Stimulated activated CD4-positive, alpha-beta T cell treated with anti-CD3 and anti-CD28 coated beads, Interleukin-4, amount 100 ng/mL, for 4 hours (primary cell): Measurements from ENCODE around the gene FOXO1.

Experiments used
- DNase-seq, 2 experiments: peaks; one replicate each; pipeline ENCODE4 v3.0.0-alpha.2; 2020

FOXO1 gene

GRCh38 chr13:40604135-40604534, 62.3 kb downstream of the FOXO1 start:
- DNase-seq, result no peak

DNA sequence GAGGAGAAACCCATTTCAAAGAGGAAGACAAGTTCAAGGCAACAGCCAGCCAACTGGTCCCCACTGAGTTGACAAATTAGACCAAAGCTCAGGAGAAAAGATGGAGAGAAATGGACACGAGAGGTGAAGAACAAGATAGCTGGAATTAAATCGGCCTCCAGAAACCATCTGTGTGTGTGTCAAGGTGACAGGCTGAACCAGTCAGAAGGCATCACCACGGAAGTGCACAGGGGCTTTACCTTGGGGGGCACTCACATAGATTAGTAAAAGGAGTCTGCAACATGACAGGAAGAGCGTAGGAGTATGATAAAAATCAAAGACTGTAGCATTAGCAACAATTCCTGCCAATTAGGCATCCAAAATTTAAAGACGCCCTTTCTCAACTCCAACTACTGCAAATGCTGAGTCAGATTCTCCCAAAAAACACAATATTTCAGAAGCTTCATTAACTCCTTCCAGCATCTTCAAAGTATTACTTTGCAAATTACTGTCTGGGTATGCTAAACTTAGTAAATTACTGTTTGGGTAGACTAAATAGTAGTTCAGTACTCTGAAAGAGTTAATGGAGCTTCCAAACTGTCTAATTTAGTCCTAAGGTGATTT, 66.2 kb downstream of the FOXO1 start:
- DNase-seq, result peak in 1 of 2 experiments; percentile 44

DNA sequence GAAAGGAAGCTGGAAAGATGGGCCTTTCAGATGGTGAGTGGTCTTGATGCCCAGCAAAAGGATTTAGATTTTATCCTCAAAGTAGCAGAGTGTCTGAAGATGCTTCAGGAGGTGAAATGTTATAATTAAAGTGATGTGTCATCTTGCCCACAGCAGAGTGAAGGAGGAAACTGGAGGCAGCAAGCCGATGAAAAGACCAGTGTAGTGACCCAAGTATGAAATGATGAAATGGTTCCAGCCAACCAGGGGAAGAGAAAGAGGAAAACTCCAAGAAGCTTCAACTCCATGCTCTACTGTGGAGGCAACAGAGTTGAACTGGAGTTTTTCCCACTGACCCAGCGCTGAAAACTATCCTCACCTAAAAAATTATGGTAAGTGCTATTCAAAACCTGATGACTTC, 66.7 kb downstream of the FOXO1 start:
- DNase-seq, result no peak

DNA sequence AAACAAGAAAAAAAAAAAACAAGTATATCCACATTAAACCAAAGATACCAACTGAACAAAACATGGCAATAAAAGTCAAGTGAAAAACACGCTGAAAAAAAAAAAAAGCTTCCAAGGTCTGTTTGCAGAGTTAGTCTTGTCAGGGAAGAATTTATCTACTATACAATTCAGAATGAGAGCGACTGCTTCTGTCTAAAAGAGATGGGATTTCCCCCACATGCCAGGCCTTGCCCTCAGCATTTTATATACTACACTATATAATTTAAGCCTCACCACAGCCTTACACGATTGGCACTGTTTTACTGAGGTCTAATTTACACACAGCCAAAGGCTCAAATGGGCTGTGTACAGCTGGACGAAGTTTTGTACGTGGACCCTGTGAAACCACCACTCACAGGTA, 67.3 kb downstream of the FOXO1 start:
- no peak for DNase-seq

- no peak for DNase-seq
Measured at GRCh38 chr13:40598569-40598968, 67.9 kb downstream of the FOXO1 start.

DNA sequence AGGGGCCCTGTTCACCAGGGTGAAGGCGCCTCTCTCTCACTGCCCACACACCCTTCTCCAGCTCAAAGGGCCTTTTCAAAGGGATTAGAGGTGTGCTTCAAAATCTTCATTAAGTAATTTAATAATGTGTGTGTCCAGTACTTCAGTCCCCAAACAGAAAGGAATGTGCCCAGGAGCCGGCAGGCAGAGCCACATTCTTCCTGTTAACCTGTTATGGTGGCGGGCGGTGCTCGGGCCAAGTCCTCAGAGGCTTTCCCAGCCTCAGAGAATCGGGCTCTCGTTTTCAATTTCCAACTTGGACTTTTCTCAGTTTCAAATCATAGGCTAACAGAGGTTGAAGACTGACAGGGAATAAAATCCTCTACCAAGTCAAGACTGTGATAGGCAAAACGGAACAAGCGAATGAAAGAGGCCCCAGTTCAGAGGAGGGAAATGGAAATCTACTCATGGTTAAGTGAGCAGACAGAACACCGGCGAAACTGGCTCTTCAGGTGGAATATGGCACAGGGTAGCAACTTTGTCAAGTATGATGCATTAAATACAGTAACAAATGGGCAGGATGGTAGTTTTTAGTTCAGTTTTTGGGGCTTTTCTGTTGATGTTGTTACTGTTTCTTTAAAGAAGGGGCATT, 68.6 kb downstream of the FOXO1 start:
- no peak for DNase-seq

- no peak for DNase-seq
Measured at GRCh38 chr13:40596484-40596883, 70.0 kb downstream of the FOXO1 start.

DNA sequence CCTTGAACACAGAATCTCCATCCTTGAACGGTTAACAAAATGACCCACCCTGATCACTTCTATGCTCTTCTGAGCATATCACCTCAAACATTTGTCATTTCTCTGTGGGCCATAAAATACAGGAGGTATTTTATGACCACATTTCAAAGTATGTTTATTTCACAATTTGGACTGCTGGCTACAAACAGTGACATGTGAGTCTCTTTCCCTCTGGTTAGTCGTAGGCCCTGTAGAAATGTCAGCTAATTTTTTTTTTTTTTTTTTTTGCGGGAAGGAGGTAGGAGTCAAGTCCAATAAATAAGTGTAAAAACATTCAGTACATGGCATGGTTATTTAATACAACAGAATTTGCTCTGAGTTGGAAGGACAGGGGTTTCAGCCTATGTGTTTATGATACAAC, 70.7 kb downstream of the FOXO1 start:
- DNase-seq, result no peak

DNA sequence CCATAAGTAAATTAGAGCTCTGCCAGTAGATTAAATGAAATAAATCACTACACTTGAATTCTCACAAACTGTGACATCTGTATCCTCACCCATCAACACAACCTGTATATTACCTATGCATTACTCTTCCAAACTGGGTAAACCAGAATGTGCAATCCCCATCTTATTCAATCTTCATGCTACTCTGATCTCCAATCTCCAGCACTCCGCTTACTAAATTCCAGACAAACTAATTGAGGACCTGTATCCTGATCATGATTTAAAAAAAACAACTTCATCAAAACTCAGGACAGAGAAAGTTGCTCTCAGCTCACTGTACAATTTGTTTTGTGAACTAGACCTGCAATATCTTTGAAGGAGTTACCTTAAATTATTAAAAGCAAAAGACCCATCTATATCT, 74.4 kb downstream of the FOXO1 start:
- no peak for DNase-seq

DNA sequence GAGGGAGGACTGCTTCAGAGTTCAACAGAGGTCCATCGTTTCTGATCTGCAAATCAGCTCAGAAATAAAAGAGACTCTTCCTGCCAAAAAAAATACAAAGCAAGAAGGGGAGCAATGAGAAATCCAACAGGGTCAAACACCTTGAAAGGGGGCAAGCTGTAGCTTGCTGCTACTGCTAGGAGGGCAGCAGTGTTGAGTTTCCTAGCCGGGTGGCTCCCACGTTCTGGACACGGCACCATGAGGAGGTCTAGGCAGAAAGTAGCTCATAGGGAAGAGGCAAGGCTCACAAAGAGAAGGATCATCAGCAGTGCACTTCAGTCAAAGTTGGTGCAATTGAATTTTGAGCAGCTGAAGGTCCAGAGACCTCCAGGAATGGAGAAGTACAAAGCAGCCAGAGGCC, 75.3 kb downstream of the FOXO1 start:
- no peak for DNase-seq

GRCh38 chr13:40590112-40590862, 76.2 kb downstream of the FOXO1 start:
- DNase-seq, result no peak

DNA sequence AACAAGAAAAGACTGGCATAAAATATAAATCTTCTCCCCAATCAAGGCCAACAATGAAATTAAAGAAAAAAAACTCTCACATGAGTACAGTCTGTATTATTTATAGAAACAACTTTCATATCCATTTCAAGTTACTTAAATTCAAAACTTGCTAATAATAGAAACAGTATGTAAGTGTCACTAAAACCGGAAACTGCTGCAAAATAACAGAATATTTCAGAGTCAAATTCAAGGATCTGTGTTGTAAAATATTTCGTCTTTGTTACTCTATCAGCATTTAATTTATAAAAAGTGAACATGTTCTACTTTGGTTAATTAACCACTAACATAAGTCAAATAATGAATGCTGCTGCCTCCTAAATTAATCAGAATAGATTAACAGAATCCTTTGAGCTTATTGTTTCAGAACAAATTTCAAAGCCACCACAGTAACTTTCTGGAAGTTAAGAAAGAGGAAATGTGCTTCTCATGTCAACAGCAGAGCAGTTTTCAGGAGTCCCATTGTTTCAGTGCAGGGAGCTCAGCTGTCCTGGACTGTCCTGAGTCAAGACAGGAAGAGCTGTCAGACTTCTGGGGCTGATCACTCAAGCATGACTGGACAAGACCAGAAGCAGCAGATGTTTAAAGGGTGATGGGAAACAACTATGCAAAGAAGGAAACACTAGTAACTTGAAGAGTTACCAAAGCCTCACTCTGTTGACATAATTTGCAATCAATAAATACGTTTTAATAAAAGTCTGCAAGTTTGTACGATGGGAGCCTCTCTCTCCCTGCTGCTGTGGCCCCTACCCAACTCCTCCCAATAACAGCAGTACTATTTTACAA, 76.9 kb downstream of the FOXO1 start:
- no peak for DNase-seq

DNA sequence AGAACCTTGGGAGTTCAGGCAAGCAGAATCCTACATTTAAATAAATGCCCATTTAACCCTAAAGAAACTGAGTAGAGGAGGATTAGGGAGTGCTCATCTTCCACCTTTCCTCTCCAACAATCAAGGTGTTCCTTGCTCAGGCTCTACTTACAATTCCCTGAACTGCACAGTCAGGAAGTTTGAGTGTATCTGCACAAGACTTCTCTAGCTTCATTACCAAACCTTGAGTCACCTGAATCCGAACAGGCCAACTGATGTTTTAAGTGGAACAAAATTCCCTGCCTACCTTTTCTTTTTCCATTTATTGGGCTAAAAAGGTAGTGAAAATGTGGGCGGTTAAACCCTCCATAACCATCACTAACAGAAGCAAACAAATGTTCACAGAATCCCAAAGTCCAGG, 78.3 kb downstream of the FOXO1 start:
- DNase-seq, result no peak

DNA sequence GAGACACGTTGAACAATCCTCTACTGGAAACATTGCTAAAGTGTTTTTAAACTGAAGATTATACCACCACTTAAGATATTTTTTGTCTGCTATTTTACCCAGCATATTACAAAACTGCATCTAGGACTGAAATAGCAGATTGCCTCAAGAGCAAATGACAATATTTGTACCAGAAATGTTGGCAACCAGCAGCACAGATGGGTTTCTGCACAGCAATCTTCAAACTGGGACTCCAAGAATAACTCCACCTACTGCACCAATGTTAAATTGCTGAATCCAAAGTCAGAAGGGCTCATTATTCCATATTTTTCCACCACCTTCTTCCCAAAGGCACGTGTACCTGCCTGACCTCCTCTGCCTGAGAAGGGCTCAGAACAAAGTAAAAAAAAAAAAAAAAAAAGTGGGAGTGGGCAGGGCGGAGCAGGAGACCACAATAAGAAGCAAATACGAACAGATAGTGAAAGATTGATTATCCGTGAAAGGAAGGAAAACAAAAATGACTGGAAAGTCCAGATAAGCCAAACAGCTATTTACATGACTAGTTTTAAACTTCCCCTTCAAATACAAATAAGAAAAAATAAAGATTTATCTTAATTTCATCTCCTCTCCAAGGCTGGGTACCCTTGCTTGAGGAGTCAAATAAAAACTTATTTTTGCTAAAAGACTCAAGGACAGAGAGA, 79.4 kb downstream of the FOXO1 start:
- DNase-seq, result no peak

GRCh38 chr13:40585911-40586471, 80.5 kb downstream of the FOXO1 start:
- no peak for DNase-seq

DNA sequence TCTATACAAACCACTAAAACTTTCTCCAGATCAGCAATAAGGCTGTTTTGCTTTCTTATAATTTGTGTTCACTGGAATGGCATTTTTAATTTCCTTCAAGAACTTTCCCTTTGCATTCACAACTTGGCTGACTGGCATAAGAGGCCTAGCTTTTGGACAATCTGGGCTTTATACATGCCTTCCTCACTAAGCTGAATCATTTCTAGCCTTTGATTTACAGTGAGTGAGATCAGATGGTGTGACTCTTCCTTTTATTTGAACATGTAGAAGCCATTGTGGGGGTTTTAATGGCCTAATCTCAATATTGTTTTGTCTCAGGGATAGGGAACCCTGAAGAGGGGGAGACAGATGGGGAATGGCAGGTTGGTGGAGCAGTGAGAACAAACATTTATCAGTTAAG, 82.7 kb downstream of the FOXO1 start:
- DNase-seq, result no peak

DNA sequence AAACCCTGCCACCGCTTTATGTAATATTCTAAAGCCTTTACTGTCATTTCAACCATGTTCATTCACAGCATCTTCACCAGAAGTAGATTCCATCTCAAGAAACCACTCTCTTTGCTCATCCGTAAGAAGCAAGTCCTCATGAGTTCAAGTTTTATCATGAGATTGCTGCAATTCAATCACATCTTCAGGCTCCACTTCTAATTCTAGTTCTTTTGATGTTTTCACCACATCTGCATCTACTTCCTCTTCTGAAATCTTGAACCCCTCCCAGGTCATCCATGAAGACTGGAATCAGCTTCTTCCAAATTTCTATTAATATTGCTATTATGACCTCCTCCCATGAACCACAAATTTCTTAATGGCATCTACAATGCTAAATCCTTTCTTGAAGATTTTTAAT, 83.9 kb downstream of the FOXO1 start:
- no peak for DNase-seq

- no peak for DNase-seq
Measured at GRCh38 chr13:40581277-40581579, 85.2 kb downstream of the FOXO1 start.

DNA sequence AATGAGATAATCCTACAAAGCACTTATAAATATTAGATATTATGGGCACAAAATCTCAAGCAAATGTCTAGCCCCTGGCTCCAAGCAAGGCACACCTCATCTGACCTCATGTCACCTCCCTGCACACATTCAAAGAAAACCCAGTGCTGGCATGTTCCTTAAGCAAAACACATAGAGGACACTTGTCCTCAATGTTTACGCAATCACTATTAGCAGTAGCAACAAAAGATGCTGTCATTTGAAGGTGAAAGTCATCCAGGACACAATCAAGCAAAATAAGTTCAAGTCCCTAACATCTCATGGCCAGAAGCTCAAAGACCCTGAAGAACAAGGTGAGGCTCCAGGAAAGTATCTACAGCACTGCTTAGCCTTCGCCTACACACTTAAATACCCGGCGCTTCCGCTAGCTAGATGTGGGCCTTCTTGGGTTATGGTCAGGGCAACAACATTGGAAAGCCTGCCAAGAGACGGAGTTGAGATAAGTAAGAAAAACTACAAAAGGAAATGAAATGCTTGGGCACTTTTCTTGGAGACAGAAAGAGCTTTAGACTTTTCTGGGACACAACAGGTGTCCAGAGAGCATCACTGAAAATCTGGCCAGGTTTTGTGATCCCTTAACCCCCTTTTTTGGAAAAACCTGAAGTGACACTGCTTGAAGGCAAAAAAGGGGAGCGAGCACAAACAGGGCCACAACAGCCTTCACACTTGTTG, 85.7 kb downstream of the FOXO1 start:
- DNase-seq, result no peak

DNA sequence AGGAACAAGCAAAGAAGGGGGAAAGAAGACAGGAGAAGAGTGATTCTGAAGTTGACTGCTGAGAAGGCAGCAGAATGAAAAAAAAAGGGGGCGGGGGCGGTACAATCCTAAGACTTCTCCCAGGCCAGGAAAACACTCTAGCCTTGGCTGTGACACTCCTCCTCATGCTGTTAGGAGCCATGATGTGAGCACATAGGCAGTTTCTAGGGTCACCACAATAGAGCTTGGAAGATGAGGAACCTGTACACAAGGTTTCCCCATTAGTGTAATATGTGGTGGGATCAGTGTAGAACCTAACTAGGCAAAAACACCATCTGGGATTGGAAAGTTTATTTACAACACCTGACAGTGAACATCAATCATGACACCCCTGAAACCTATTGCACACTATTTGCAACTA, 86.9 kb downstream of the FOXO1 start:
- no peak for DNase-seq

- DNase-seq, result no peak
Measured at GRCh38 chr13:40578055-40578454, 88.4 kb downstream of the FOXO1 start.

- DNase-seq, result no peak
Measured at GRCh38 chr13:40576369-40576768, 90.1 kb downstream of the FOXO1 start.
